Smooth muscle cell (in vitro differentiated cells): ENCODE measurements around the gene POLR2B. TPM values are rescaled to one million over a fixed set of nuclear protein-coding genes. Genes with fewer than 3 reads are reported as not detected.

Source experiments
- DNase-seq: peaks from one replicate; lab custom pipeline; 2025; ENCODE audit not compliant: unreplicated experiment; lab: John Stamatoyannopoulos, UW
- H2AFZ ChIP-seq: fragments of 200-600 bp; sonication (generic); 2 replicates; pipeline ENCODE4 v1.6.0; 2016; ENCODE audit warnings: antibody characterized with exemption, low read depth, mild to moderate bottlenecking
- H3F3A ChIP-seq: fragments of 200-600 bp; sonication (generic); 2 replicates; pipeline ENCODE4 v1.6.0; 2017; ENCODE audit warnings: antibody characterized with exemption, low read depth
- H3K27ac ChIP-seq: fragments of 200-600 bp; sonication (generic); 2 replicates; pipeline ENCODE4 v1.5.1; 2016; ENCODE audit warnings: low read depth, mild to moderate bottlenecking
- H3K27me3 ChIP-seq: fragments of 200-600 bp; sonication (generic); 2 replicates; pipeline ENCODE4 v1.6.1; 2016; ENCODE audit warnings: low read depth, mild to moderate bottlenecking
- H3K36me3 ChIP-seq: fragments of 200-600 bp; sonication (generic); 2 replicates; pipeline ENCODE4 v1.5.1; 2016; ENCODE audit warnings: low read depth
- H3K4me1 ChIP-seq: fragments of 200-600 bp; sonication (generic); 2 replicates; pipeline ENCODE4 v1.5.1; 2016; ENCODE audit warnings: low read depth
- H3K4me2 ChIP-seq: fragments of 200-600 bp; sonication (generic); 2 replicates; pipeline ENCODE4 v1.6.0; 2016; ENCODE audit warnings: mild to moderate bottlenecking
- H3K4me3 ChIP-seq: fragments of 200-600 bp; sonication (generic); 2 replicates; pipeline ENCODE4 v1.5.1; 2016; ENCODE audit warnings: mild to moderate bottlenecking
- H3K79me2 ChIP-seq: fragments of 200-600 bp; sonication (generic); 2 replicates; pipeline ENCODE4 v1.6.0; 2016; ENCODE audit warnings: low read depth, mild to moderate bottlenecking
- H3K9ac ChIP-seq: fragments of 200-600 bp; sonication (generic); 2 replicates; pipeline ENCODE4 v1.6.0; 2016; ENCODE audit warnings: low read depth
- H3K9me3 ChIP-seq: fragments of 200-600 bp; sonication (generic); replicated peaks from 2 replicates; pipeline ENCODE4 v1.5.1; 2016; ENCODE audit warnings: low read depth
- H4K20me1 ChIP-seq: fragments of 200-600 bp; sonication (generic); 2 replicates; pipeline ENCODE4 v1.6.0; 2016; ENCODE audit warnings: low read depth
- WGBS: methylation state at CpG from one replicate; pipeline ENCODE4 v1.1.7; 2016; ENCODE audit warnings: low lambda C conversion rate; 5-methylcytosine and 5-hydroxymethylcytosine counted together
- polyA plus RNA-seq: library from polyadenylated mRNA; unstranded; fragments of >200 nt; fragmentation: Nextera tagmentation; extraction: Ambion mirVana; gene quantifications from 2 replicates; pipeline ENCODE4 v1.2.1, GENCODE V29; 2016
- total RNA-seq: library from RNA; depleted of rRNA; stranded (reverse); fragments of >200 nt; gene quantifications from 2 replicates; pipeline ENCODE4 v1.2.3, GENCODE V29; 2014
- TF ChIP-seq, protein P1 (sequence below): fragments of 200-600 bp; sonication (generic); IDR thresholded peaks from 2 replicates; pipeline ENCODE4 v1.5.1; 2017; ENCODE audit warnings: borderline replicate concordance, mild to moderate bottlenecking, antibody characterized with exemption; ENCODE audit not compliant: insufficient read depth, poor library complexity, severe bottlenecking

POLR2B gene
- total RNA-seq (111 and 161 TPM in 2 replicates), polyA plus RNA-seq (39.7 and 44.1 TPM in 2 replicates)

- TF ChIP-seq, protein P1, sequence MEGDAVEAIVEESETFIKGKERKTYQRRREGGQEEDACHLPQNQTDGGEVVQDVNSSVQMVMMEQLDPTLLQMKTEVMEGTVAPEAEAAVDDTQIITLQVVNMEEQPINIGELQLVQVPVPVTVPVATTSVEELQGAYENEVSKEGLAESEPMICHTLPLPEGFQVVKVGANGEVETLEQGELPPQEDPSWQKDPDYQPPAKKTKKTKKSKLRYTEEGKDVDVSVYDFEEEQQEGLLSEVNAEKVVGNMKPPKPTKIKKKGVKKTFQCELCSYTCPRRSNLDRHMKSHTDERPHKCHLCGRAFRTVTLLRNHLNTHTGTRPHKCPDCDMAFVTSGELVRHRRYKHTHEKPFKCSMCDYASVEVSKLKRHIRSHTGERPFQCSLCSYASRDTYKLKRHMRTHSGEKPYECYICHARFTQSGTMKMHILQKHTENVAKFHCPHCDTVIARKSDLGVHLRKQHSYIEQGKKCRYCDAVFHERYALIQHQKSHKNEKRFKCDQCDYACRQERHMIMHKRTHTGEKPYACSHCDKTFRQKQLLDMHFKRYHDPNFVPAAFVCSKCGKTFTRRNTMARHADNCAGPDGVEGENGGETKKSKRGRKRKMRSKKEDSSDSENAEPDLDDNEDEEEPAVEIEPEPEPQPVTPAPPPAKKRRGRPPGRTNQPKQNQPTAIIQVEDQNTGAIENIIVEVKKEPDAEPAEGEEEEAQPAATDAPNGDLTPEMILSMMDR: no peak
- H3K9me3 ChIP-seq: no peaks in the 10 kb centered on the region
- peaks cover 84% of the 10 kb centered on the region for H3K79me2 ChIP-seq
- DNase-seq: peak; percentile 73
- H3K4me2 ChIP-seq: peak within 1 kb of the TSS; percentile 88
- H2AFZ ChIP-seq: peak within 1 kb of the TSS; percentile 74
- WGBS: under 1% methylated on average over 37 of the region's 37 CpGs
- peaks cover 3% of the 10 kb centered on the region for H3K36me3 ChIP-seq
- H4K20me1 ChIP-seq: peaks cover 71% of the 10 kb centered on the region
- H3K27ac ChIP-seq: peak within 1 kb of the TSS; percentile 86
- peaks cover 34% of the 10 kb centered on the region for H3K4me1 ChIP-seq
- H3F3A ChIP-seq: peaks cover 9% of the 10 kb centered on the region
- peak within 1 kb of the TSS; percentile 85 for H3K9ac ChIP-seq
- no peaks in the 10 kb centered on the region for H3K27me3 ChIP-seq
- peak within 1 kb of the TSS; percentile 88 for H3K4me3 ChIP-seq
Measured at GRCh38 chr4:56978750-56979303, at the start of gene POLR2B. Gene POLR2B (plus strand): TSS chr4:56978896. CDS start chr4:56978986, 90 bp downstream.

- Histone ChIP-seq H3K27me3 (no peaks in the 10 kb centered on the region), H3K9me3 (no peaks in the 10 kb centered on the region), H3K4me2 (no peak overlapping the region), H3K27ac (no peak overlapping the region), H3K36me3 (peaks cover 17% of the 10 kb centered on the region), H3F3A (peaks cover 2% of the 10 kb centered on the region), H3K9ac (no peak overlapping the region), H3K4me1 (no peaks in the 10 kb centered on the region), H3K4me3 (no peak overlapping the region), H3K79me2 (peaks cover 56% of the 10 kb centered on the region), H4K20me1 (peaks cover 87% of the 10 kb centered on the region), H2AFZ (no peak overlapping the region)
- DNase-seq: no peak
- 99% methylated on average over 7 of the region's 7 CpGs for WGBS
- TF ChIP-seq, protein P1: no peak
Measured at GRCh38 chr4:56930638-56931037, 48.1 kb upstream of the POLR2B start.

GRCh38 chr4:56931924-56932323 is 46.8 kb upstream of the POLR2B start:
- H3K27ac ChIP-seq: no peak overlapping the region

More at GRCh38 chr4:56931924-56932323, 46.8 kb upstream of the POLR2B start:
- peaks cover 44% of the 10 kb centered on the region for H3K79me2 ChIP-seq
- no peak overlapping the region for H3K9ac ChIP-seq
- H3K4me2 ChIP-seq: no peak overlapping the region
- no peaks in the 10 kb centered on the region for H3K27me3 ChIP-seq
- peaks cover 80% of the 10 kb centered on the region for H4K20me1 ChIP-seq
- H3K36me3 ChIP-seq: peaks cover 16% of the 10 kb centered on the region
- DNase-seq: no peak
- H3K9me3 ChIP-seq: no peaks in the 10 kb centered on the region
- 93% methylated on average over 4 of the region's 4 CpGs for WGBS
- H3K4me1 ChIP-seq: no peaks in the 10 kb centered on the region
- TF ChIP-seq, protein P1: no peak
- no peak overlapping the region for H3K4me3 ChIP-seq
- H2AFZ ChIP-seq: no peak overlapping the region
- peaks cover 2% of the 10 kb centered on the region for H3F3A ChIP-seq
